HepG2 (cell line): Measurements from ENCODE around the gene MRPL51. TPM values are rescaled to one million over a fixed set of nuclear protein-coding genes. Genes with fewer than 3 reads are reported as not detected.

Experiments used
- DMAP1 ChIP-seq: IDR thresholded peaks from 2 replicates; pipeline ENCODE4 v1.6.1; 2016
- ETV5 ChIP-seq: IDR thresholded peaks from 2 replicates; pipeline ENCODE4 v1.6.1; 2018; ENCODE audit warnings: missing biosample characterization, missing genetic modification reagents, inconsistent platforms, borderline replicate concordance
- FOXA1 ChIP-seq, 2 experiments: fragments of 450-650 bp in 1 of 2; sonication (generic) in 1 of 2; formaldehyde crosslinking in 1 of 2; IDR thresholded peaks; 2 replicates each; pipeline versions ENCODE4 v1.4.0 to v1.6.1; 2016 to 2020; ENCODE audit warnings: missing genetic modification reagents in 1 of 2
- HOXA3 ChIP-seq: sonication (generic); formaldehyde crosslinking; IDR thresholded peaks from 2 replicates; pipeline ENCODE4 v1.5.0; 2020; ENCODE audit warnings: missing genetic modification reagents
- MEF2D ChIP-seq: sonication (generic); formaldehyde crosslinking; IDR thresholded peaks from 2 replicates; pipeline ENCODE4 v1.5.1; 2020; ENCODE audit warnings: mild to moderate bottlenecking, missing genetic modification reagents
- NCOA2 ChIP-seq: sonication (generic); formaldehyde crosslinking; IDR thresholded peaks from 2 replicates; pipeline ENCODE4 v1.8.0; 2022; ENCODE audit warnings: inconsistent platforms
- PHF8 ChIP-seq: sonication (generic); formaldehyde crosslinking; IDR thresholded peaks from 2 replicates; pipeline ENCODE4 v1.5.0; 2020; ENCODE audit warnings: missing genetic modification reagents
- PRMT3 ChIP-seq: sonication (generic); formaldehyde crosslinking; IDR thresholded peaks from 2 replicates; pipeline ENCODE4 v1.8.1; 2022; ENCODE audit warnings: low read depth, mild to moderate bottlenecking, moderate library complexity, missing genetic modification reagents, borderline replicate concordance
- RXRB ChIP-seq: IDR thresholded peaks from 2 replicates; pipeline ENCODE4 v1.6.1; 2016; ENCODE audit warnings: borderline replicate concordance, missing genetic modification reagents, missing compliant biosample characterization
- SNRNP70 ChIP-seq: fragments of 200-400 bp; formaldehyde crosslinking; IDR thresholded peaks from 2 replicates; pipeline ENCODE4 v1.6.1; 2017; ENCODE audit warnings: mild to moderate bottlenecking, low read depth, low read length, moderate library complexity
- TEAD2 ChIP-seq: sonication (generic); formaldehyde crosslinking; IDR thresholded peaks from 2 replicates; pipeline ENCODE4 v1.9.0; 2021; ENCODE audit warnings: missing genetic modification reagents
- TP53 ChIP-seq: sonication (generic); formaldehyde crosslinking; conservative IDR thresholded peaks from 2 replicates; pipeline ENCODE4 v1.4.0; 2020; ENCODE audit warnings: missing genetic modification reagents
- ZNF24 ChIP-seq: fragments of 450-650 bp; IDR thresholded peaks from 2 replicates; pipeline ENCODE4 v1.6.1; 2017; ENCODE audit warnings: antibody characterized with exemption, mild to moderate bottlenecking
- ZNF619 ChIP-seq: sonication (generic); formaldehyde crosslinking; IDR thresholded peaks from 2 replicates; pipeline ENCODE4 v1.4.0; 2020; ENCODE audit warnings: mild to moderate bottlenecking, missing genetic modification reagents
- ZNF660 ChIP-seq: sonication (generic); formaldehyde crosslinking; IDR thresholded peaks from 2 replicates; pipeline ENCODE4 v1.5.1; 2020; ENCODE audit warnings: mild to moderate bottlenecking, low read depth, missing genetic modification reagents, borderline replicate concordance
- polyA plus RNA-seq, 8 experiments: library from polyadenylated mRNA; depleted of rRNA in 3 of 8; stranded (reverse) in 7 of 8; unstranded in 1 of 8; fragments of >200 nt; fragmentation: Illumina TruSeq in 4 of 8; extraction: Trizol in 4 of 8; gene quantifications; 2 replicates each; pipeline versions ENCODE4 v1.2.1 to v1.2.3, GENCODE V29; 2011 to 2016; ENCODE audit warnings: low read depth in 4 of 8, missing spikeins in 1 of 8, mixed read lengths in 1 of 8; ENCODE audit not compliant: insufficient read depth in 1 of 8
- total RNA-seq, 5 experiments: library from RNA; depleted of rRNA; stranded (reverse); fragments of >200 nt; fragmentation: Illumina TruSeq; extraction: Trizol; gene quantifications; 2 replicates each; pipeline ENCODE4 v1.2.3, GENCODE V29; 2016; ENCODE audit warnings: low read depth in 1 of 5
- TF ChIP-seq, protein P1 (sequence below): sonication (generic); formaldehyde crosslinking; IDR thresholded peaks from 2 replicates; pipeline ENCODE4 v1.8.0; 2022; ENCODE audit warnings: mild to moderate bottlenecking, missing genetic modification reagents, moderate library complexity
- TF ChIP-seq, protein P2 (sequence below): sonication (generic); formaldehyde crosslinking; IDR thresholded peaks from 2 replicates; pipeline ENCODE4 v1.5.1; 2020; ENCODE audit warnings: mild to moderate bottlenecking, missing genetic modification reagents, moderate library complexity
- TF ChIP-seq, protein P3 (sequence below): sonication (generic); IDR thresholded peaks from 2 replicates; pipeline ENCODE4 v1.6.1; 2016; ENCODE audit warnings: low read depth, borderline replicate concordance
- TF ChIP-seq, protein P4 (sequence below): sonication (generic); formaldehyde crosslinking; IDR thresholded peaks from 2 replicates; pipeline ENCODE4 v1.4.0; 2020; ENCODE audit warnings: missing genetic modification reagents
- TF ChIP-seq, protein P5 (sequence below), 2 experiments: fragments of 450-650 bp in 1 of 2; sonication (generic) in 1 of 2; formaldehyde crosslinking; IDR thresholded peaks; 2 replicates each; pipeline versions ENCODE4 v1.5.0 to v1.8.0; 2020 to 2022; ENCODE audit warnings: mild to moderate bottlenecking in 1 of 2, missing genetic modification reagents in 1 of 2
- TF ChIP-seq, protein P6 (sequence below): sonication (generic); formaldehyde crosslinking; IDR thresholded peaks from 2 replicates; pipeline ENCODE4 v1.8.1; 2023; ENCODE audit warnings: mild to moderate bottlenecking, missing genetic modification reagents

Gene MRPL51
- total and polyA plus RNA-seq, 2 of the 13 experiments (the other 11 are each of a cell fraction or from before 2014, with no cell fraction given): 64.8 to 278 TPM

DNA sequence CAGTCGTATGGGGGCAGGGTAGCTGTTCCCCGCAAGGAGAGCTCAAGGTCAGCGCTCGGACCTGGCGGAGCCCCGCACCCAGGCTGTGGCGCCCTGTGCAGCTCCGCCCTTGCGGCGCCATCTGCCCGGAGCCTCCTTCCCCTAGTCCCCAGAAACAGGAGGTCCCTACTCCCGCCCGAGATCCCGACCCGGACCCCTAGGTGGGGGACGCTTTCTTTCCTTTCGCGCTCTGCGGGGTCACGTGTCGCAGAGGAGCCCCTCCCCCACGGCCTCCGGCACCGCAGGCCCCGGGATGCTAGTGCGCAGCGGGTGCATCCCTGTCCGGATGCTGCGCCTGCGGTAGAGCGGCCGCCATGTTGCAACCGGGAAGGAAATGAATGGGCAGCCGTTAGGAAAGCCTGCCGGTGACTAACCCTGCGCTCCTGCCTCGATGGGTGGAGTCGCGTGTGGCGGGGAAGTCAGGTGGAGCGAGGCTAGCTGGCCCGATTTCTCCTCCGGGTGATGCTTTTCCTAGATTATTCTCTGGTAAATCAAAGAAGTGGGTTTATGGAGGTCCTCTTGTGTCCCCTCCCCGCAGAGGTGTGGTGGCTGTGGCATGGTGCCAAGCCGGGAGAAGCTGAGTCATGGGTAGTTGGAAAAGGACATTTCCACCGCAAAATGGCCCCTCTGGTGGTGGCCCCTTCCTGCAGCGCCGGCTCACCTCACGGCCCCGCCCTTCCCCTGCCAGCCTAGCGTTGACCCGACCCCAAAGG, 42.1 kb upstream of the MRPL51 start (continued):
- TF ChIP-seq, protein P1, sequence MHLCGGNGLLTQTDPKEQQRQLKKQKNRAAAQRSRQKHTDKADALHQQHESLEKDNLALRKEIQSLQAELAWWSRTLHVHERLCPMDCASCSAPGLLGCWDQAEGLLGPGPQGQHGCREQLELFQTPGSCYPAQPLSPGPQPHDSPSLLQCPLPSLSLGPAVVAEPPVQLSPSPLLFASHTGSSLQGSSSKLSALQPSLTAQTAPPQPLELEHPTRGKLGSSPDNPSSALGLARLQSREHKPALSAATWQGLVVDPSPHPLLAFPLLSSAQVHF (CRISPR knock-in tag): no peak; the same call in 1 of the 2 replicates
- TF ChIP-seq ETV5 (CRISPR knock-in tag): no peak
- TF ChIP-seq HOXA3 (CRISPR knock-in tag): peak; percentile 48; the same call in 1 of the 2 replicates
- no peak for TF ChIP-seq ZNF660 (CRISPR knock-in tag)
- TF ChIP-seq PRMT3 (CRISPR knock-in tag): no peak
- TF ChIP-seq, protein P2, sequence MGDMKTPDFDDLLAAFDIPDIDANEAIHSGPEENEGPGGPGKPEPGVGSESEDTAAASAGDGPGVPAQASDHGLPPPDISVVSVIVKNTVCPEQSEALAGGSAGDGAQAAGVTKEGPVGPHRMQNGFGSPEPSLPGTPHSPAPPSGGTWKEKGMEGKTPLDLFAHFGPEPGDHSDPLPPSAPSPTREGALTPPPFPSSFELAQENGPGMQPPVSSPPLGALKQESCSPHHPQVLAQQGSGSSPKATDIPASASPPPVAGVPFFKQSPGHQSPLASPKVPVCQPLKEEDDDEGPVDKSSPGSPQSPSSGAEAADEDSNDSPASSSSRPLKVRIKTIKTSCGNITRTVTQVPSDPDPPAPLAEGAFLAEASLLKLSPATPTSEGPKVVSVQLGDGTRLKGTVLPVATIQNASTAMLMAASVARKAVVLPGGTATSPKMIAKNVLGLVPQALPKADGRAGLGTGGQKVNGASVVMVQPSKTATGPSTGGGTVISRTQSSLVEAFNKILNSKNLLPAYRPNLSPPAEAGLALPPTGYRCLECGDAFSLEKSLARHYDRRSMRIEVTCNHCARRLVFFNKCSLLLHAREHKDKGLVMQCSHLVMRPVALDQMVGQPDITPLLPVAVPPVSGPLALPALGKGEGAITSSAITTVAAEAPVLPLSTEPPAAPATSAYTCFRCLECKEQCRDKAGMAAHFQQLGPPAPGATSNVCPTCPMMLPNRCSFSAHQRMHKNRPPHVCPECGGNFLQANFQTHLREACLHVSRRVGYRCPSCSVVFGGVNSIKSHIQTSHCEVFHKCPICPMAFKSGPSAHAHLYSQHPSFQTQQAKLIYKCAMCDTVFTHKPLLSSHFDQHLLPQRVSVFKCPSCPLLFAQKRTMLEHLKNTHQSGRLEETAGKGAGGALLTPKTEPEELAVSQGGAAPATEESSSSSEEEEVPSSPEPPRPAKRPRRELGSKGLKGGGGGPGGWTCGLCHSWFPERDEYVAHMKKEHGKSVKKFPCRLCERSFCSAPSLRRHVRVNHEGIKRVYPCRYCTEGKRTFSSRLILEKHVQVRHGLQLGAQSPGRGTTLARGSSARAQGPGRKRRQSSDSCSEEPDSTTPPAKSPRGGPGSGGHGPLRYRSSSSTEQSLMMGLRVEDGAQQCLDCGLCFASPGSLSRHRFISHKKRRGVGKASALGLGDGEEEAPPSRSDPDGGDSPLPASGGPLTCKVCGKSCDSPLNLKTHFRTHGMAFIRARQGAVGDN (CRISPR knock-in tag): peak; percentile 55
- no peak for TF ChIP-seq DMAP1 (CRISPR knock-in tag)
- peak; percentile 77; the same call in 1 of the 2 replicates for TF ChIP-seq MEF2D (CRISPR knock-in tag)
- TF ChIP-seq, protein P3, sequence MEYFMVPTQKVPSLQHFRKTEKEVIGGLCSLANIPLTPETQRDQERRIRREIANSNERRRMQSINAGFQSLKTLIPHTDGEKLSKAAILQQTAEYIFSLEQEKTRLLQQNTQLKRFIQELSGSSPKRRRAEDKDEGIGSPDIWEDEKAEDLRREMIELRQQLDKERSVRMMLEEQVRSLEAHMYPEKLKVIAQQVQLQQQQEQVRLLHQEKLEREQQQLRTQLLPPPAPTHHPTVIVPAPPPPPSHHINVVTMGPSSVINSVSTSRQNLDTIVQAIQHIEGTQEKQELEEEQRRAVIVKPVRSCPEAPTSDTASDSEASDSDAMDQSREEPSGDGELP: no peak
- TF ChIP-seq NCOA2 (CRISPR knock-in tag): no peak
- TF ChIP-seq FOXA1 (IDR thresholded peaks at IDR 0.05): no peak
- no peak for TF ChIP-seq FOXA1 (CRISPR knock-in tag; IDR thresholded peaks at IDR 0.05)
- no peak for TF ChIP-seq RXRB (CRISPR knock-in tag)
- no peak for TF ChIP-seq ZNF24
- TF ChIP-seq PHF8 (CRISPR knock-in tag): peak; percentile 48; the same call in 1 of the 2 replicates
- no peak for TF ChIP-seq TP53 (CRISPR knock-in tag)
- TF ChIP-seq ZNF619 (CRISPR knock-in tag): no peak
- TF ChIP-seq, protein P4, sequence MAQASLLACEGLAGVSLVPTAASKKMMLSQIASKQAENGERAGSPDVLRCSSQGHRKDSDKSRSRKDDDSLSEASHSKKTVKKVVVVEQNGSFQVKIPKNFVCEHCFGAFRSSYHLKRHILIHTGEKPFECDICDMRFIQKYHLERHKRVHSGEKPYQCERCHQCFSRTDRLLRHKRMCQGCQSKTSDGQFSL (CRISPR knock-in tag): no peak
- TF ChIP-seq, protein P5, sequence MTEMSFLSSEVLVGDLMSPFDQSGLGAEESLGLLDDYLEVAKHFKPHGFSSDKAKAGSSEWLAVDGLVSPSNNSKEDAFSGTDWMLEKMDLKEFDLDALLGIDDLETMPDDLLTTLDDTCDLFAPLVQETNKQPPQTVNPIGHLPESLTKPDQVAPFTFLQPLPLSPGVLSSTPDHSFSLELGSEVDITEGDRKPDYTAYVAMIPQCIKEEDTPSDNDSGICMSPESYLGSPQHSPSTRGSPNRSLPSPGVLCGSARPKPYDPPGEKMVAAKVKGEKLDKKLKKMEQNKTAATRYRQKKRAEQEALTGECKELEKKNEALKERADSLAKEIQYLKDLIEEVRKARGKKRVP (CRISPR knock-in tag; IDR thresholded peaks at IDR 0.05): no peak
- TF ChIP-seq TEAD2 (CRISPR knock-in tag): no peak
- TF ChIP-seq, protein P6, sequence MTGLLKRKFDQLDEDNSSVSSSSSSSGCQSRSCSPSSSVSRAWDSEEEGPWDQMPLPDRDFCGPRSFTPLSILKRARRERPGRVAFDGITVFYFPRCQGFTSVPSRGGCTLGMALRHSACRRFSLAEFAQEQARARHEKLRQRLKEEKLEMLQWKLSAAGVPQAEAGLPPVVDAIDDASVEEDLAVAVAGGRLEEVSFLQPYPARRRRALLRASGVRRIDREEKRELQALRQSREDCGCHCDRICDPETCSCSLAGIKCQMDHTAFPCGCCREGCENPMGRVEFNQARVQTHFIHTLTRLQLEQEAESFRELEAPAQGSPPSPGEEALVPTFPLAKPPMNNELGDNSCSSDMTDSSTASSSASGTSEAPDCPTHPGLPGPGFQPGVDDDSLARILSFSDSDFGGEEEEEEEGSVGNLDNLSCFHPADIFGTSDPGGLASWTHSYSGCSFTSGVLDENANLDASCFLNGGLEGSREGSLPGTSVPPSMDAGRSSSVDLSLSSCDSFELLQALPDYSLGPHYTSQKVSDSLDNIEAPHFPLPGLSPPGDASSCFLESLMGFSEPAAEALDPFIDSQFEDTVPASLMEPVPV (CRISPR knock-in tag): no peak
- no peak for TF ChIP-seq SNRNP70
